Hepatocyte (in vitro differentiated cells): ENCODE data around the gene DPYD.

Source experiments
- CTCF ChIP-seq: fragments of 200-600 bp; sonication (generic); IDR thresholded peaks from 2 replicates; pipeline ENCODE4 v1.5.1; 2016; ENCODE audit warnings: antibody characterized with exemption, mild to moderate bottlenecking; ENCODE audit not compliant: poor library complexity
- EZH2 ChIP-seq: fragments of 200-600 bp; sonication (generic); IDR thresholded peaks from 2 replicates; pipeline ENCODE4 v1.6.1; 2016; ENCODE audit warnings: antibody characterized with exemption, mild to moderate bottlenecking, borderline replicate concordance

- TF ChIP-seq EZH2 (no peak), CTCF (no peak)
These were observed 75.0 kb downstream of the DPYD start for GRCh38 chr1:97845805-97846204.
